Ovary (tissue), 9 donors: ENCODE data around the gene TACC2. TPM values are rescaled to one million over a fixed set of nuclear protein-coding genes. Genes with fewer than 3 reads are reported as not detected.

Experiments
- DNase-seq, 5 donors: peaks; one replicate each; pipeline ENCODE4 v3.0.0-alpha.2; 2019 to 2020
- H3K27ac ChIP-seq, 2 donors: fragments of 200-600 bp; one replicate each; pipeline versions ENCODE4 v1.5.1 to v1.8.0; 2019 to 2022
- H3K27me3 ChIP-seq: fragments of 200-600 bp; one replicate; pipeline ENCODE4 v1.8.0; 2022
- H3K36me3 ChIP-seq: fragments of 200-600 bp; sonication (generic); one replicate; pipeline ENCODE4 v1.5.1; 2019
- H3K4me1 ChIP-seq: one replicate; pipeline ENCODE4 v1.8.1; 2013; ENCODE audit warnings: mild to moderate bottlenecking, moderate library complexity; ENCODE audit not compliant: insufficient read depth
- H3K4me3 ChIP-seq: fragments of 200-600 bp; sonication (generic); one replicate; pipeline ENCODE4 v1.5.1; 2017
- H3K9me3 ChIP-seq, 2 donors: fragments of 200-600 bp in 1 of 2; sonication (generic) in 1 of 2; one replicate each; pipeline versions ENCODE4 v1.5.1 to v1.8.1; 2013 to 2019; ENCODE audit warnings: mild to moderate bottlenecking in 1 of 2, moderate library complexity in 1 of 2
- EP300 ChIP-seq: sonication (generic); formaldehyde crosslinking; IDR thresholded peaks from one replicate; pipeline ENCODE4 v1.6.1; 2017; ENCODE audit warnings: antibody characterized with exemption
- POLR2A ChIP-seq: fragments of 450-650 bp; IDR thresholded peaks from one replicate; pipeline ENCODE4 v1.6.1; 2017; ENCODE audit warnings: antibody characterized with exemption, mild to moderate bottlenecking, moderate library complexity
- WGBS, 3 donors: extraction: QIAGEN DNeasy Blood & Tissue Kit in 1 of 3; methylation state at CpG; one replicate each; pipeline versions ENCODE4 v1.1.5 to v1.1.7; 2013 to 2017; 5-methylcytosine and 5-hydroxymethylcytosine counted together
- intact Hi-C, 4 donors: fragments of 100-400 bp; cut with DNase I; formaldehyde crosslinking; loops; one replicate each; pipeline versions ENCODE4 v1.11.0 to v1.15.1; 2022 to 2023
- polyA plus RNA-seq, 2 donors: library from polyadenylated mRNA; stranded (reverse); fragments of 200-250 nt in 1 of 2; fragments of 350-450 nt in 1 of 2; fragmentation: Illumina TruSeq in 1 of 2; extraction: RNeasy Lipid Tissue Mini Kit (QIAGEN cat#74804) in 1 of 2; gene quantifications; one replicate each; pipeline ENCODE4 v1.2.3, GENCODE V29; 2013 to 2014
- total RNA-seq, 7 donors: library from RNA; depleted of rRNA in 2 of 7; stranded (reverse); fragments of >200 nt in 2 of 7; fragmentation: NEBNext Ultra II Directional in 3 of 7; extraction: Animal tissue kit (Norgen Biotek cat#: 25700) in 3 of 7; gene quantifications; one replicate each; pipeline versions ENCODE4 v1.1.0 to v1.2.4, GENCODE V29; 2016 to 2023
- TF ChIP-seq, protein P1 (sequence below), 3 donors: fragments of 450-650 bp in 2 of 3; fragments of 200-600 bp in 1 of 3; IDR thresholded peaks; one replicate each; pipeline versions ENCODE4 v1.5.1 to v1.8.0; 2016 to 2022; ENCODE audit warnings: antibody characterized with exemption in 3 of 3, mild to moderate bottlenecking in 1 of 3
- donor health status: DM: no; HTN: no; CAD: no; lungs with moderate emphysema.
- donor health status: DM: no; HTN: no; CAD: no.
- donor health status: Bipolar disorder and iron deficiency.
- donor health status: DM: yes; HTN: yes; CAD: no.
- donor health status: DM: no; HTN: no; CAD: no.
- donor health status: DM: yes; HTN: yes; CAD: no.

TACC2 gene
- total and polyA plus RNA-seq, 9 donors, result 6.1 to 66.4 (median 14.2) TPM

- Histone ChIP-seq H3K27me3 (no peaks in the 10 kb centered on the region), H3K4me3 (no peak overlapping the region), H3K27ac (no peak overlapping the region), H3K4me1 (no peaks in the 10 kb centered on the region), H3K36me3 (no peaks in the 10 kb centered on the region), H3K9me3 (no peaks in the 10 kb centered on the region)
- 53 to 60% (median 58%) methylated on average over 5 of the region's 5 CpGs for WGBS, 3 donors
- intact Hi-C loops, result no loop called here
- no peak for DNase-seq
- TF ChIP-seq, protein P1, sequence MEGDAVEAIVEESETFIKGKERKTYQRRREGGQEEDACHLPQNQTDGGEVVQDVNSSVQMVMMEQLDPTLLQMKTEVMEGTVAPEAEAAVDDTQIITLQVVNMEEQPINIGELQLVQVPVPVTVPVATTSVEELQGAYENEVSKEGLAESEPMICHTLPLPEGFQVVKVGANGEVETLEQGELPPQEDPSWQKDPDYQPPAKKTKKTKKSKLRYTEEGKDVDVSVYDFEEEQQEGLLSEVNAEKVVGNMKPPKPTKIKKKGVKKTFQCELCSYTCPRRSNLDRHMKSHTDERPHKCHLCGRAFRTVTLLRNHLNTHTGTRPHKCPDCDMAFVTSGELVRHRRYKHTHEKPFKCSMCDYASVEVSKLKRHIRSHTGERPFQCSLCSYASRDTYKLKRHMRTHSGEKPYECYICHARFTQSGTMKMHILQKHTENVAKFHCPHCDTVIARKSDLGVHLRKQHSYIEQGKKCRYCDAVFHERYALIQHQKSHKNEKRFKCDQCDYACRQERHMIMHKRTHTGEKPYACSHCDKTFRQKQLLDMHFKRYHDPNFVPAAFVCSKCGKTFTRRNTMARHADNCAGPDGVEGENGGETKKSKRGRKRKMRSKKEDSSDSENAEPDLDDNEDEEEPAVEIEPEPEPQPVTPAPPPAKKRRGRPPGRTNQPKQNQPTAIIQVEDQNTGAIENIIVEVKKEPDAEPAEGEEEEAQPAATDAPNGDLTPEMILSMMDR (IDR thresholded peaks at IDR 0.05), result no peak
- no peak for TF ChIP-seq EP300
- TF ChIP-seq POLR2A, result no peak
Measured at GRCh38 chr10:122181041-122181732, 192.2 kb downstream of the TACC2 start.

DNA sequence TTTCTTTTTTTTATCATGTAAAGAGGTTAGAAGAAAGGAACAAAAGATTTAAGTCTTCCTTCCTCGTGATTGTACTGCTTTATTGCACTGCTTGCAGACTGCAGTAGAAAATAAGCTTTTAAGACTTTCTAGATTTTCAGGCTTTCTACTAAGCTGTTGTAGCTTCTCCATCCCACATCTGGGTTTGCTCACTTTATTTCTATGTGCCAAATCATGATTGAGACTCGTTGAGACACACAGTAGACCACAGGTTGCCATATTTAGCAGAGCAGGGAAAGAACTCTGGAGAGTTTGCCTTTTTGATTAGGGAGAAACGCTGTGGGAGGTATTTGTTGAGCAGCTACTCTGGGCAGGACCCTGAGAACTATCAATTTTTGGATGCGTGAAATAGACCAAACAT is 192.9 kb downstream of the TACC2 start:
- WGBS, 3 donors, result 26 to 41% (median 31%) methylated on average over 4 of the region's 4 CpGs

DNA sequence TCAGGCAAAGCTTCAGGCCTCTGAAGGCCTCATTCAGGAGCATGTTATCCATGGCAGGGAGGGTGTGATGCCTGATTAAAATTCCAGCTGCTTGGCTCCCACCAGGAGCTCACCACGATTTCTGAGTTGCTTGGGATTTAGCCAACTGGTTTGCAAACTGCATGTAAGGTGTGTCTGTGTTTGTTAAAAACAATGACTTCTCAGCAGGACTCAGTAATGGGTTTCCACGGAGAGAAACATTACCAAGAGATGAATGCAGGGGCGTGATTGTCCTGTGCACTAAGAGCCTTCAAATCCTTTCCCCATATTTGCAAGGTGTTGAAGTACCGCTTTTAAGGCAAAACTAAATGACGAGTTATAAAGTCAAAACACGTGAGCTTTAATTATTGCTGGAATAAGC is 193.3 kb downstream of the TACC2 start:
- Histone ChIP-seq H3K36me3 (no peaks in the 10 kb centered on the region), H3K27ac (no peak overlapping the region)

More for the DNA sequence above, 192.9 kb downstream of the TACC2 start:
- no peaks in the 10 kb centered on the region for H3K36me3 ChIP-seq
- H3K27me3 ChIP-seq, result no peaks in the 10 kb centered on the region
- no peak overlapping the region for H3K4me3 ChIP-seq
- no peak for DNase-seq
- TF ChIP-seq, protein P1 (IDR thresholded peaks at IDR 0.05), result no peak
- TF ChIP-seq POLR2A (no peak), EP300 (no peak)
- intact Hi-C loops, result no loop called here
- no peak overlapping the region for H3K27ac ChIP-seq
- no peaks in the 10 kb centered on the region for H3K9me3 ChIP-seq
- H3K4me1 ChIP-seq, result no peaks in the 10 kb centered on the region

DNA sequence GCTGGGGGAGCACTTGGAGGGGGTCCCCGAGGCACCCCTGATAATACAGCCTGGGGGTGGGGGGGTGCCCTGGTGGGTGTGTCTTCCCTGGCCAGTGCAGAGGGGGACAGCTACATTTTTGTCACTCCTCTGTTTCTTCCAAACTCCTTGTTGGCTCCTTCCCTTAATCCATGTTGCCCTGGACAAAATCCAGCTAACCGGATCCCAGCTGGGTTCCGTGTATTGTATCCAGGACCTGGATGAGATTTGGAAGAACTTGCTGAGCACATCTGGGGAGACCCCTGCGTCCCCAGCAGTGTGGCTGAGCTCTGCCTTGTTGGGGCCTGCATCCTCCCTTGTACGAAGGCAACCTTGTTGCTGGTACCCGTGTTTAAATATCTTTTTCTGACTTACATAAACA is 195.3 kb downstream of the TACC2 start:
- Histone ChIP-seq H3K36me3 (no peaks in the 10 kb centered on the region), H3K9me3 (no peaks in the 10 kb centered on the region), H3K4me3 (no peak overlapping the region), H3K27ac (no peak overlapping the region), H3K27me3 (no peaks in the 10 kb centered on the region), H3K4me1 (no peaks in the 10 kb centered on the region)
- TF ChIP-seq EP300 (no peak), POLR2A (no peak)
- TF ChIP-seq, protein P1 (IDR thresholded peaks at IDR 0.05), result no peak
- DNase-seq, result no peak
- intact Hi-C loops, result no loop called here
- 65 to 67% (median 67%) methylated on average over 6 of the region's 6 CpGs for WGBS, 3 donors

More for the DNA sequence above, 193.3 kb downstream of the TACC2 start:
- no peaks in the 10 kb centered on the region for H3K9me3 ChIP-seq
- H3K4me3 ChIP-seq, result no peak overlapping the region
- H3K27me3 ChIP-seq, result no peaks in the 10 kb centered on the region
- WGBS, 3 donors, result 72 to 76% (median 75%) methylated on average over 6 of the region's 6 CpGs
- H3K4me1 ChIP-seq, result no peaks in the 10 kb centered on the region
- TF ChIP-seq EP300 (no peak), POLR2A (no peak)
- TF ChIP-seq, protein P1 (IDR thresholded peaks at IDR 0.05), result no peak
- intact Hi-C loops, result no loop called here
- DNase-seq, result no peak
